GM12865 (cell line): Measurements from ENCODE around the gene LRIG1.

Source experiments
- DNase-seq: peaks from one replicate; pipeline ENCODE4 v3.0.0; 2010; ENCODE audit warnings: low read depth
- H3K4me3 ChIP-seq: 2 replicates; pipeline ENCODE4 v1.5.1; 2011; ENCODE audit warnings: mild to moderate bottlenecking, low read depth, low read length, control low read depth
- CTCF ChIP-seq: IDR thresholded peaks from 2 replicates; pipeline ENCODE4 v1.5.1; 2011; ENCODE audit warnings: low read length, control low read depth, low read depth, inconsistent platforms; ENCODE audit not compliant: insufficient read depth; ENCODE audit errors: missing control alignments

LRIG1 gene

GRCh38 chr3:66376568-66376967, 124.3 kb downstream of the LRIG1 start:
- TF ChIP-seq CTCF: no peak
- no peak overlapping the region for H3K4me3 ChIP-seq
- DNase-seq: no peak

- no peak for TF ChIP-seq CTCF
- no peak overlapping the region for H3K4me3 ChIP-seq
- no peak for DNase-seq
Observed at GRCh38 chr3:66372681-66373350, 128.0 kb downstream of the LRIG1 start.

DNA sequence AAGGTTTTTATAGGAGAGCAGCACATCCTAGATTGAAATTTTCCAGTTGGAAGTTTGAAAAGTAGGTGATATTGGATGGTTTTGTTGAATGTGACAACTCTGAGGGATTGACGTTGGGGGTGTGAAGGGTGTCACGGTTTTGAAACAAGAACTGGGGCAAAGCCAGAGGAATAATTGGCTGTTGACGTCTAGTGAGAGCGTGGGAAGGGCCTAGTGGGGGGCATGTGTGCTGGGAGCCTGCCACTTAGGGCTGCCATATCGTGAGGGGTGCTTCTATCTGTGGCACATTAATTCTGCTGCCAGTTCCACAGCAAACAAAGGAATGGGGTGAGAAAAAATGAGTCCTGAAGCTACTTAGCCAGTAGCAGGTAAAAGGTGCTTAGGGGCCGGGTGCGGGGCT, 129.4 kb downstream of the LRIG1 start:
- DNase-seq: no peak
- TF ChIP-seq CTCF: no peak

DNA sequence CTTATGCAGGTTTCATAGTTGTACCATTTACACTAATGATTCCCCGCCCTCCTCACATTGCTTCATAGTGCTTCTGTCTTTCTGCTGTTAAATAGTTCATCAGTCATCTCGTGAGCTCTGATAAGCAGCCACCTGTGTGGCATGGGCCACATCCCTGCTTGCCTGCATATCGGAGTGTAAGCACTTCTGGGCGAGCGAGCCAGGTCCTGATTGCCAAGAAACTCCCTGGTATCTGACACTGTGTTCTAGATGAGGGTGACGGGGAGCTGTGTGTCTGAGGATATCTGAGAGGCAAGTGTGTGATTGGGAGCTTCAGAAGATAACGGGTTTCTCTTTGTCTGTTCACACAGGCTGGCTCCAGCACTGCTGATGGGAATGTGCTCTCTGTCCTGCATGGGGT, 130.6 kb downstream of the LRIG1 start:
- no peak for TF ChIP-seq CTCF
- no peak for DNase-seq
- H3K4me3 ChIP-seq: no peak overlapping the region

More for the DNA sequence above, 129.4 kb downstream of the LRIG1 start:
- H3K4me3 ChIP-seq: no peak overlapping the region

DNA sequence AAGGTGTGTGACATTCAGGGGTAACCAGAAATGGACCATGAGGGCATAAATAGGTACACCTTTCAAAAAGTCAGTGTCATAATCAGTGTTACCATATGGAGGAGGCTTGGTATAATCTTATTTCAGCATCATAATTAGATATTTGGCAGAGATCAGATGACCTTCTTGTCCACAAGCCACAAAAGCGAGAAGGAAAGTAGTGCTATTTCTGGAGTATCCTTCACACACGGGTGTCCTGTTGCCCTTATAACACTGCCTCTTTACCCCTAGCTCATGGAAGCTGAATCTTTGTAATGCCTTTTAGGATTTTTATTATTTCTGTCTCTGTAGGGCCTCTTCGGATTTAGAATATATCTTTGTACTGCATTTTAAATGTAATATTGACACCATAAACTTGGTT, 132.8 kb downstream of the LRIG1 start:
- DNase-seq: no peak
- no peak for TF ChIP-seq CTCF
- H3K4me3 ChIP-seq: no peak overlapping the region

GRCh38 chr3:66366747-66367146, 134.1 kb downstream of the LRIG1 start:
- DNase-seq: no peak
- no peak for TF ChIP-seq CTCF
- no peak overlapping the region for H3K4me3 ChIP-seq

- no peak for DNase-seq
- no peak for TF ChIP-seq CTCF
Observed at GRCh38 chr3:66365080-66365479, 135.7 kb downstream of the LRIG1 start.

More at GRCh38 chr3:66365080-66365479, 135.7 kb downstream of the LRIG1 start:
- H3K4me3 ChIP-seq: no peak overlapping the region
